ENCODE data around the gene CKAP4.

- TF ChIP-seq CTCF (IDR thresholded peaks at IDR 0.05) (peak in 4 of 5 experiments; percentile 5 to 18 (median 16)), EP300 (IDR thresholded peaks at IDR 0.05; ENCODE audit: low read depth) (no peak), POLR2A (IDR thresholded peaks at IDR 0.05) (peak; percentile 13)
Measured at GRCh38 chr12:106246891-106247673, 738 bp downstream of the CKAP4 start.

All from transverse colon (tissue), 3 donors.